HL-60 (cell line): Measurements from ENCODE around the gene MBD3L4.

ENCODE experiments used
- DNase-seq, 2 experiments: peaks; one replicate each; pipeline ENCODE4 v3.0.0-alpha.2; 2010 to 2020; ENCODE audit warnings: low read depth in 1 of 2, low spot score in 1 of 2
- H3K27ac ChIP-seq: fragments of 250-450 bp; sonication (Bioruptor Pico); replicated peaks from 2 replicates; pipeline ENCODE4 v1.5.1; 2020; ENCODE audit warnings: mild to moderate bottlenecking, moderate library complexity
- H3K27me3 ChIP-seq: fragments of 250-450 bp; sonication (Bioruptor Pico); 2 replicates; pipeline ENCODE4 v1.5.1; 2021; ENCODE audit warnings: mild to moderate bottlenecking, moderate library complexity; ENCODE audit not compliant: insufficient read depth, poor library complexity, severe bottlenecking
- H3K4me3 ChIP-seq: replicated peaks from 2 replicates; pipeline ENCODE4 v1.5.1; 2011; ENCODE audit warnings: mild to moderate bottlenecking, control low read depth, low read length; ENCODE audit not compliant: insufficient read depth
- CTCF ChIP-seq: IDR thresholded peaks from one replicate; pipeline ENCODE4 v1.5.1; 2011; ENCODE audit warnings: low read length, control low read depth, inconsistent platforms; ENCODE audit not compliant: insufficient read depth
- GABPA ChIP-seq: IDR thresholded peaks from 2 replicates; pipeline ENCODE4 v1.6.1; 2012; ENCODE audit warnings: low read depth
- POLR2AphosphoS5 ChIP-seq: IDR thresholded peaks from 2 replicates; pipeline ENCODE4 v1.6.1; 2012; ENCODE audit warnings: low read depth
- REST ChIP-seq: IDR thresholded peaks from 2 replicates; pipeline ENCODE4 v1.6.1; 2012; ENCODE audit warnings: low read depth; ENCODE audit not compliant: insufficient replicate concordance
- SPI1 ChIP-seq: IDR thresholded peaks from 2 replicates; pipeline ENCODE4 v1.6.1; 2012; ENCODE audit warnings: low read depth, mild to moderate bottlenecking, borderline replicate concordance

MBD3L4 gene

GRCh38 chr19:7013678-7014077, 26.3 kb downstream of the MBD3L4 start:
- TF ChIP-seq CTCF, result no peak
- TF ChIP-seq SPI1, result no peak
- TF ChIP-seq POLR2AphosphoS5, result no peak
- TF ChIP-seq GABPA, result no peak
- no peak for TF ChIP-seq REST
- Histone ChIP-seq H3K27me3 (no peaks in the 10 kb centered on the region), H3K4me3 (no peak overlapping the region), H3K27ac (no peak overlapping the region)
- peak in 1 of 2 experiments; percentile 35 for DNase-seq

- H3K27me3 ChIP-seq, result no peaks in the 10 kb centered on the region
- no peak overlapping the region for H3K27ac ChIP-seq
- no peak for TF ChIP-seq CTCF
- no peak for TF ChIP-seq GABPA
- no peak for TF ChIP-seq POLR2AphosphoS5
- TF ChIP-seq SPI1, result no peak
- TF ChIP-seq REST, result no peak
- no peak for DNase-seq
- H3K4me3 ChIP-seq, result no peak overlapping the region
Measured at GRCh38 chr19:7010722-7011593, 29.0 kb downstream of the MBD3L4 start.

- TF ChIP-seq POLR2AphosphoS5 (no peak), SPI1 (peak; percentile 62; the same call in 1 of the 2 replicates)
- no peaks in the 10 kb centered on the region for H3K27me3 ChIP-seq
- peak overlapping the region; percentile 42 for H3K27ac ChIP-seq
- no peak overlapping the region for H3K4me3 ChIP-seq
- DNase-seq, result peak in 1 of 2 experiments; percentile 67
Measured at GRCh38 chr19:7007859-7008258, 32.1 kb downstream of the MBD3L4 start.

- TF ChIP-seq GABPA (no peak), SPI1 (no peak), REST (no peak), CTCF (no peak), POLR2AphosphoS5 (no peak)
- H3K4me3 ChIP-seq, result no peak overlapping the region
- no peaks in the 10 kb centered on the region for H3K27me3 ChIP-seq
- DNase-seq, result no peak
- no peak overlapping the region for H3K27ac ChIP-seq
Measured at GRCh38 chr19:7006135-7006704, 33.8 kb downstream of the MBD3L4 start.
